ENCODE results near the gene MOXD1.

DNA sequence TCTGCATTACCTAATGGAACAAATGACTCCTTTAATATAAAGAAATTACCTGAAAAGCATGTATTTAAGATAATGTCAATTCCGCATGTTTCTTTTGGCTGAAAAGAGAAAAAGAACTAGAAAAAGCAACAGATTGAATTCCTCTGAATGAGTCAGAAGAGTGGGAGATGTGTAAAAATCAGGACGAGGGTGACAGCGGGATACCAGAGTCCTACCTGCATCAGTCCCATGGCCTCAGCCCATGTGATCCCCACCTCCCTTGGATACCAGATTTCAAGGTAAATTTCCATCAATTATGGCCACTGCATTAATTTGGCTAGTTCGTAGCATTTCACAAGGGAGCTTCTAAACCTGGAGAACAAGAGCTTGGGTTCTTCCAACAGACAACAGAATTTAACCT, 10.0 kb upstream of the MOXD1 start:
- TF ChIP-seq, protein P1, sequence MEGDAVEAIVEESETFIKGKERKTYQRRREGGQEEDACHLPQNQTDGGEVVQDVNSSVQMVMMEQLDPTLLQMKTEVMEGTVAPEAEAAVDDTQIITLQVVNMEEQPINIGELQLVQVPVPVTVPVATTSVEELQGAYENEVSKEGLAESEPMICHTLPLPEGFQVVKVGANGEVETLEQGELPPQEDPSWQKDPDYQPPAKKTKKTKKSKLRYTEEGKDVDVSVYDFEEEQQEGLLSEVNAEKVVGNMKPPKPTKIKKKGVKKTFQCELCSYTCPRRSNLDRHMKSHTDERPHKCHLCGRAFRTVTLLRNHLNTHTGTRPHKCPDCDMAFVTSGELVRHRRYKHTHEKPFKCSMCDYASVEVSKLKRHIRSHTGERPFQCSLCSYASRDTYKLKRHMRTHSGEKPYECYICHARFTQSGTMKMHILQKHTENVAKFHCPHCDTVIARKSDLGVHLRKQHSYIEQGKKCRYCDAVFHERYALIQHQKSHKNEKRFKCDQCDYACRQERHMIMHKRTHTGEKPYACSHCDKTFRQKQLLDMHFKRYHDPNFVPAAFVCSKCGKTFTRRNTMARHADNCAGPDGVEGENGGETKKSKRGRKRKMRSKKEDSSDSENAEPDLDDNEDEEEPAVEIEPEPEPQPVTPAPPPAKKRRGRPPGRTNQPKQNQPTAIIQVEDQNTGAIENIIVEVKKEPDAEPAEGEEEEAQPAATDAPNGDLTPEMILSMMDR (IDR thresholded peaks at IDR 0.05), result no peak
- TF ChIP-seq POLR2A (IDR thresholded peaks at IDR 0.05), result no peak

Measured in thyroid gland (tissue), 4 donors.